Keratinocyte (primary cell): ENCODE data around the gene C1RL.

Experiments used
- EZH2 ChIP-seq: IDR thresholded peaks from one replicate; pipeline ENCODE4 v1.6.1; 2012; ENCODE audit warnings: inconsistent platforms, mild to moderate bottlenecking, low read length, moderate library complexity
- TF ChIP-seq, protein P1 (sequence below), 3 experiments: IDR thresholded peaks in 1 of 3; conservative IDR thresholded peaks in 1 of 3; optimal IDR thresholded peaks in 1 of 3; 2 replicates in 2 of 3; 3 replicates in 1 of 3; pipeline versions ENCODE3 to v1.5.1; 2011; ENCODE audit warnings: low read length in 3 of 3, mild to moderate bottlenecking in 3 of 3, moderate library complexity in 2 of 3, control low read depth in 1 of 3, inconsistent platforms in 1 of 3; ENCODE audit not compliant: insufficient read depth in 2 of 3; ENCODE audit errors: extremely low read depth in 1 of 3

DNA sequence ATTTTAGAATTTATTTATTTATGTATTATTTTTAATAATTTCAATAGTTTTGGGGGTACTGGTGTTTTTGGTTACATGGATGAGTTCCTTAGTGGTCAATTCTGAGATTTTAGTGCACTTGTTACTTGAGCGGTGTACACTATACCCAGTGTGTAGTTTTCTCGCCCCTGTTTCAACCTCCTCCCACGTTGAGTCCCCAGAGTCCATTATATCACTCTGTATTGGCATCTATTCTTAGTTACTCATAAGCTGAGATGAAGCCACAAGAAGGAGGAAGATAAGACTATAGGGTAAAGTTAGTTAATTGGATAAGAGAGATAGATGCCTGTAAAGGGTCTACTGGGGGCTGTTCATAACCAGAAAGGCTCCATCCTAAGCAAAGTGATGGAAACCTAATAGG is 44.5 kb downstream of the C1RL start:
- TF ChIP-seq, protein P1, sequence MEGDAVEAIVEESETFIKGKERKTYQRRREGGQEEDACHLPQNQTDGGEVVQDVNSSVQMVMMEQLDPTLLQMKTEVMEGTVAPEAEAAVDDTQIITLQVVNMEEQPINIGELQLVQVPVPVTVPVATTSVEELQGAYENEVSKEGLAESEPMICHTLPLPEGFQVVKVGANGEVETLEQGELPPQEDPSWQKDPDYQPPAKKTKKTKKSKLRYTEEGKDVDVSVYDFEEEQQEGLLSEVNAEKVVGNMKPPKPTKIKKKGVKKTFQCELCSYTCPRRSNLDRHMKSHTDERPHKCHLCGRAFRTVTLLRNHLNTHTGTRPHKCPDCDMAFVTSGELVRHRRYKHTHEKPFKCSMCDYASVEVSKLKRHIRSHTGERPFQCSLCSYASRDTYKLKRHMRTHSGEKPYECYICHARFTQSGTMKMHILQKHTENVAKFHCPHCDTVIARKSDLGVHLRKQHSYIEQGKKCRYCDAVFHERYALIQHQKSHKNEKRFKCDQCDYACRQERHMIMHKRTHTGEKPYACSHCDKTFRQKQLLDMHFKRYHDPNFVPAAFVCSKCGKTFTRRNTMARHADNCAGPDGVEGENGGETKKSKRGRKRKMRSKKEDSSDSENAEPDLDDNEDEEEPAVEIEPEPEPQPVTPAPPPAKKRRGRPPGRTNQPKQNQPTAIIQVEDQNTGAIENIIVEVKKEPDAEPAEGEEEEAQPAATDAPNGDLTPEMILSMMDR (optimal IDR thresholded peaks at IDR 0.05 in 1 of 3, IDR thresholded peaks at IDR 0.05 in 1 of 3, conservative IDR thresholded peaks at IDR 0.05 in 1 of 3; ENCODE audit: extremely low read depth in 1 of 3, insufficient read depth in 2 of 3, low read length in 3 of 3), result no peak
- TF ChIP-seq EZH2, result no peak
